Measurements from ENCODE around the gene SYT3.

Gene SYT3, protein sequence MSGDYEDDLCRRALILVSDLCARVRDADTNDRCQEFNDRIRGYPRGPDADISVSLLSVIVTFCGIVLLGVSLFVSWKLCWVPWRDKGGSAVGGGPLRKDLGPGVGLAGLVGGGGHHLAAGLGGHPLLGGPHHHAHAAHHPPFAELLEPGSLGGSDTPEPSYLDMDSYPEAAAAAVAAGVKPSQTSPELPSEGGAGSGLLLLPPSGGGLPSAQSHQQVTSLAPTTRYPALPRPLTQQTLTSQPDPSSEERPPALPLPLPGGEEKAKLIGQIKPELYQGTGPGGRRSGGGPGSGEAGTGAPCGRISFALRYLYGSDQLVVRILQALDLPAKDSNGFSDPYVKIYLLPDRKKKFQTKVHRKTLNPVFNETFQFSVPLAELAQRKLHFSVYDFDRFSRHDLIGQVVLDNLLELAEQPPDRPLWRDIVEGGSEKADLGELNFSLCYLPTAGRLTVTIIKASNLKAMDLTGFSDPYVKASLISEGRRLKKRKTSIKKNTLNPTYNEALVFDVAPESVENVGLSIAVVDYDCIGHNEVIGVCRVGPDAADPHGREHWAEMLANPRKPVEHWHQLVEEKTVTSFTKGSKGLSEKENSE

GRCh38 chr19:50639121-50640112, at the start of gene SYT3:
SYT3 (minus strand) TSS chr19:50639881; CDS start chr19:50637411, 2,470 bp downstream.
- peak; percentile 70 for DNase-seq

DNA sequence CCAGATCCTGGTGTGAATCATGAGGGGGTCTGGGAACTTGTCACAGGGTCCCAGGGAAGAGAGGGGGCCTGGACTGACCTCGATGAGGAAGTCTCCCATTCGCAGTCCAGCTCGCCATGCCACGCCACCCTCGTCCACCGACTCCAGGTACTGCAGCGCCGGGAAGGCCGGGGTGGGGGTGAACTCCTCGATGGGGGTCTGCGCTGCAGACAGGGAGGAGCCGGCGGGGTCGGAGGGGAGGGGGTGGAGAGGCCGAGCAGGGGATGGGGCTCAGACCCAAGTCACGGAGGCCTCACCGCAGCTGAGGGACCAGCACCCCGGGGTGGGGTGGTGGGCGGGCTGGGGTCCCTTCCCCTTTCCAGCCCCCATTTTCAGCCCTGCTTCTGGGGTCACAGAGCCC, 49.1 kb upstream of the SYT3 start:
- no peak for DNase-seq

GRCh38 chr19:50686310-50687032, 46.8 kb upstream of the SYT3 start:
- no peak for DNase-seq

- peak; percentile 89 for DNase-seq
Observed at GRCh38 chr19:50679177-50680125, 39.8 kb upstream of the SYT3 start.

GRCh38 chr19:50678323-50678722, 38.6 kb upstream of the SYT3 start:
- DNase-seq = no peak

GRCh38 chr19:50677636-50678035, 38.0 kb upstream of the SYT3 start:
- DNase-seq = no peak

GRCh38 chr19:50676625-50677197, 37.0 kb upstream of the SYT3 start:
- no peak for DNase-seq

- DNase-seq = no peak
Observed at GRCh38 chr19:50673118-50673517, 33.4 kb upstream of the SYT3 start.

DNA sequence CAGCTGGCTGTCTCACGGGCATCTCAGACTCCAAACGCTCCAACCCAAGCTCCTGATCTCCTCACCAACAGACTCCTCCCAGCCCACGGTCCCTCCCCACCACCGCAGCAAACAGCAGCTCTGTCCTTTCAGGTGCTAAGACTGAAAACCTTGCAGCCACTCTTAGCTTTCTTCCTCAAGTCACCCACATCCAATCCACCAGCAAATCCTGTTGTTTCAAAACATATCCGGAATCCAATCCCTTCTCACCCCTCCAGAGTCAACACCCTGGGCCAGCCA, 30.4 kb upstream of the SYT3 start:
- no peak for DNase-seq

GRCh38 chr19:50669302-50670101, 29.8 kb upstream of the SYT3 start:
- DNase-seq = peak; percentile 75

GRCh38 chr19:50668879-50669278, 29.2 kb upstream of the SYT3 start:
- no peak for DNase-seq

- no peak for DNase-seq
Observed at GRCh38 chr19:50668416-50668815, 28.7 kb upstream of the SYT3 start.

GRCh38 chr19:50667759-50668231, 28.1 kb upstream of the SYT3 start:
- DNase-seq = no peak

GRCh38 chr19:50667177-50667758, 27.6 kb upstream of the SYT3 start:
- DNase-seq = no peak

- DNase-seq = no peak
Observed at GRCh38 chr19:50666346-50667176, 26.9 kb upstream of the SYT3 start.

DNA sequence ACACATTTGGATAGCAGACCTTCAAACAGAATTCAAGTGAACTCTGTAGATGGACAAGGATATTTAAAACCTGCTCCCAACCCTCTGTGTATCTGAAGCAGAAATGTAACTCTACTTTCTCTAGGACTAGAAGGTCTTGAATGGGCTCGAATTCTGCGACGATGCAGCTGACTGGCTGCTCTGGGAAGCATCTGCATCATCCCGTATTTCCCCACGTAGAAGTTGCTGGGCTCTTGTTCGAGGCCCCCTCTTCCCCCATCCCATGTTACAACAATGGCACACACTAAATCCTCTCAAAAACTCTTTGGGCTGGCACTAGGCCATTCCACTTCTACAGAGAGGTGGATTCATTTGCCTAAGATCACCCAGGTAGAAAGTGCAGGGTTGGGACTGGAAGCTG, 24.5 kb upstream of the SYT3 start:
- DNase-seq = no peak

- DNase-seq = no peak
Observed at GRCh38 chr19:50663482-50663790, 23.8 kb upstream of the SYT3 start.

GRCh38 chr19:50662651-50663481, 23.2 kb upstream of the SYT3 start:
- DNase-seq = no peak

Data from activated effector memory CD4-positive, alpha-beta T cell treated with anti-CD3 and anti-CD28 coated beads, Interleukin-2, amount 50 U/mL, for 16 hours (primary cell).